Measurements from ENCODE around the gene ZNF579. TPM values are rescaled to one million over a fixed set of nuclear protein-coding genes. Genes with fewer than 3 reads are reported as not detected.

The ZNF579 gene
- total RNA-seq, 2 experiments from 2014 or later: 6.7 to 7.1 TPM

DNA sequence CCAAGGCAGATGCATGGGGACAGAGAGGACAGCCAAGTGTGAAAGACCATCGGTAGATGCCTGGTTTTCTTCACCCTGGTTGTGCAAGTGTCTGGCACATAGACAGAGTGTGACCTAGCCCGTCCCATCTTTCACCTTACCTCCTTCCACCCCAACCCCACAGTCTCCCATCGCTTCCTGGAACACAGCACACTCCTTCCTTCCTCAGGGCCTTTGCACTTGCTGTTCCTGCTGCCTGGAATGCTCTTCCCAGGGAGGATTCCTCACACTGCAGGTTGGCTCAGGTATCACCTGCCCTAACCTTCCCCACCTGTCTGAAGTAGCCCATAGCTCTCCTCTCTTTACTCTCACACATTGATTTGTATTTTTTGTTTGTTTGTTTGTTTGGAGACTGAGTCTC is 15.7 kb upstream of the ZNF579 start:
- no peaks in the 10 kb centered on the region for H3K9me3 ChIP-seq (ENCODE audit: control insufficient read depth in 1 of 2, insufficient read depth in 1 of 2, low read length in 2 of 2)
- TF ChIP-seq, protein P1, sequence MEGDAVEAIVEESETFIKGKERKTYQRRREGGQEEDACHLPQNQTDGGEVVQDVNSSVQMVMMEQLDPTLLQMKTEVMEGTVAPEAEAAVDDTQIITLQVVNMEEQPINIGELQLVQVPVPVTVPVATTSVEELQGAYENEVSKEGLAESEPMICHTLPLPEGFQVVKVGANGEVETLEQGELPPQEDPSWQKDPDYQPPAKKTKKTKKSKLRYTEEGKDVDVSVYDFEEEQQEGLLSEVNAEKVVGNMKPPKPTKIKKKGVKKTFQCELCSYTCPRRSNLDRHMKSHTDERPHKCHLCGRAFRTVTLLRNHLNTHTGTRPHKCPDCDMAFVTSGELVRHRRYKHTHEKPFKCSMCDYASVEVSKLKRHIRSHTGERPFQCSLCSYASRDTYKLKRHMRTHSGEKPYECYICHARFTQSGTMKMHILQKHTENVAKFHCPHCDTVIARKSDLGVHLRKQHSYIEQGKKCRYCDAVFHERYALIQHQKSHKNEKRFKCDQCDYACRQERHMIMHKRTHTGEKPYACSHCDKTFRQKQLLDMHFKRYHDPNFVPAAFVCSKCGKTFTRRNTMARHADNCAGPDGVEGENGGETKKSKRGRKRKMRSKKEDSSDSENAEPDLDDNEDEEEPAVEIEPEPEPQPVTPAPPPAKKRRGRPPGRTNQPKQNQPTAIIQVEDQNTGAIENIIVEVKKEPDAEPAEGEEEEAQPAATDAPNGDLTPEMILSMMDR (IDR thresholded peaks at IDR 0.05): no peak
- ChIA-PET POLR2A (no interaction called here), CTCF (interaction anchor here (1.8 kb wide), 1 partner anchor 10 kb away, joined by 4 read pairs; no protein-coding TSS in a partner anchor)
- H3K27me3 ChIP-seq (ENCODE audit: control insufficient read depth in 1 of 2, insufficient read depth in 2 of 2, low read length in 2 of 2): no peaks in the 10 kb centered on the region
- H3K4me1 ChIP-seq (ENCODE audit: insufficient read depth, low read length): peaks cover 23% of the 10 kb centered on the region
- H3K27ac ChIP-seq (ENCODE audit: low read depth in 1 of 2, low read length in 2 of 2): no peak overlapping the region
- Mint-ChIP-seq H3K4me1 (ENCODE audit: low read depth) (peaks cover 16% of the 10 kb centered on the region), H3K36me3 (ENCODE audit: low read depth) (peaks cover 55% of the 10 kb centered on the region), H3K27me3 (no peaks in the 10 kb centered on the region), H3K4me3 (peak overlapping the region; percentile 18), H3K9me3 (no peaks in the 10 kb centered on the region), H3K27ac (no peak overlapping the region)
- no peak overlapping the region for H3K4me3 ChIP-seq (ENCODE audit: low read length)
- ATAC-seq (ENCODE audit: poor library complexity) (no peak), DNase-seq (no peak)
- intact Hi-C loops (cut with DNase I, micrococcal nuclease): loop anchor here (5.0 kb wide), 2 partner anchors 46 to 314 kb away; partner anchors contain the start of genes BRSK1 (in 1 of the 2), HSPBP1 (in 1 of the 2), ZNF580 (in 1 of the 2) and ZNF581 (in 1 of the 2)
- H3K36me3 ChIP-seq (ENCODE audit: insufficient read depth, low read length): peaks cover 29% of the 10 kb centered on the region

DNA sequence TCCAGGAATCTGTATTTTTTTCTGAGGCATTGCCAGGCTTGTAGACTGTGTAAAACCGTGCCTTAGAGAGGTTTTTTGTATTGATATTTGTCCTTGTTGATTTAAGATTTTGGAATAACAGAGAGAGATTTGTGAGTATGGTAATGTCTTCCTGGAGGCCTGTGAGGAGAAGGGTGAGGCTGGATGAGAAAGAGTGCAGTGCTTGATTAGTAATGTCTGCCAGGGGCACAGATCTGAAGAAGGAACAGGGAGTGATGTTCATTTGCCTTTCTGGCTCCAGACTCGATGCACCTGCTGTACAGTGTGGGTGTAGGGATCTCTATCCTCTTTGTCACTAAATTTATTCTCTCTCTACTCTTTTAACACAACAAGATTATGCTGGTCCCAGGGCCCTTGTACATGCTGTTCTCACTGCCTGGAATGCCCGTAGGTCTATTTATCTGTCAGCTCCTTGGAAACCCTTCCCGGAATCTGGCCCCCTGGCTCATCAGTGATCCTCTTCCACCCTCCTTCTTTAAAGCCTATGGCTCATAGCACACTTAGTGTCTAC is 14.4 kb upstream of the ZNF579 start:
- peaks cover 15% of the 10 kb centered on the region for H3K4me1 ChIP-seq (ENCODE audit: insufficient read depth, low read length)
- POLR2A ChIA-PET: no interaction called here
- no peak for DNase-seq
- Mint-ChIP-seq H3K9me3 (no peaks in the 10 kb centered on the region), H3K4me3 (no peak overlapping the region), H3K27ac (no peak overlapping the region), H3K36me3 (ENCODE audit: low read depth) (peaks cover 52% of the 10 kb centered on the region), H3K4me1 (ENCODE audit: low read depth) (peaks cover 12% of the 10 kb centered on the region), H3K27me3 (no peaks in the 10 kb centered on the region)
- H3K4me3 ChIP-seq (ENCODE audit: low read length): no peak overlapping the region
- no peak for ATAC-seq (ENCODE audit: poor library complexity)
- intact Hi-C loops (cut with DNase I, micrococcal nuclease): loop anchor here (5.0 kb wide), 2 partner anchors 47 to 313 kb away; partner anchors contain the start of genes BRSK1 (in 1 of the 2), HSPBP1 (in 1 of the 2), ZNF580 (in 1 of the 2) and ZNF581 (in 1 of the 2)
- no peaks in the 10 kb centered on the region for H3K9me3 ChIP-seq (ENCODE audit: control insufficient read depth in 1 of 2, insufficient read depth in 1 of 2, low read length in 2 of 2)
- no peaks in the 10 kb centered on the region for H3K27me3 ChIP-seq (ENCODE audit: control insufficient read depth in 1 of 2, insufficient read depth in 2 of 2, low read length in 2 of 2)
- no peak overlapping the region for H3K27ac ChIP-seq (ENCODE audit: low read depth in 1 of 2, low read length in 2 of 2)
- TF ChIP-seq, protein P1 (IDR thresholded peaks at IDR 0.05): no peak
- CTCF ChIA-PET: interaction anchor here (1.0 kb wide), 1 partner anchor 38 kb away, joined by 3 read pairs; no protein-coding TSS in a partner anchor
- peaks cover 29% of the 10 kb centered on the region for H3K36me3 ChIP-seq (ENCODE audit: insufficient read depth, low read length)

DNA sequence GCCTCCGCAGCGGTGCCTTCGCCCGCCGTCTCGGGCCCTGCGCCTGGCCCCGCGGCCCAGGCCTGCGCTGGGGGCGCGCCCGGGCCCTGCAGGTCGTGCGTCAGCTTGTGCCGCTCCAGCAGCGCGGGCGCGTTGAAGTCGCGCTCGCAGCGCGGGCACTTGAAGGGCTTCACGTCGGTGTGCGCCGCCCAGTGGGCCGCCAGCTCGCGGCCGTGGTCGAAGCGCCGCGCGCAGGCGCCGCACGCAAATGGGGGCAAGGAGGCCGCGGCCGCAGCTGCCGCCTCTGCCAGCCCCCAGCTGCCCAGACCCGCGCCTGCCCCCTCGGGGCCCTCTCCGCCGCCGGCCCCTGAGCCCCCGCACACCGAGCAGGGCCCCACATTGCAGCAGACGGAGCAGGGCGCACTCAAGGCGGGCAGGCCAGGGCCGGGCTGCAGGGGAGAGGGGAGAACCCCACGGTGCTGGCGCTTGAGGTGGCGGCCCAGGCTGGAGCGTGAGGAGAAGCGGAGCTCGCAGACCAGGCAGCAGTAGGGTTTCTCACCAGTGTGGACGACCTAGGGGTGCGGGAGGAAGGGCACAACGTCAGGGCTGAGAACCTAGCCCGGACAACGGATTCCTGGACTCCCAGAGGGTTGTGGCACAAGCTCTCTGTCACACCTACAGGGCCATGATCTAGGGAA is 12.6 kb upstream of the ZNF579 start:
- intact Hi-C loops (cut with DNase I, micrococcal nuclease): no loop called here
- peaks cover 12% of the 10 kb centered on the region for H3K4me1 Mint-ChIP-seq (ENCODE audit: low read depth)
- H3K9me3 Mint-ChIP-seq: no peaks in the 10 kb centered on the region
- peaks cover 37% of the 10 kb centered on the region for H3K36me3 Mint-ChIP-seq (ENCODE audit: low read depth)
- POLR2A ChIA-PET: no interaction called here
- no peaks in the 10 kb centered on the region for H3K27me3 Mint-ChIP-seq
- Histone ChIP-seq H3K4me1 (ENCODE audit: insufficient read depth, low read length) (peaks cover 6% of the 10 kb centered on the region), H3K9me3 (ENCODE audit: control insufficient read depth in 1 of 2, insufficient read depth in 1 of 2, low read length in 2 of 2) (no peaks in the 10 kb centered on the region), H3K27me3 (ENCODE audit: control insufficient read depth in 1 of 2, insufficient read depth in 2 of 2, low read length in 2 of 2) (no peaks in the 10 kb centered on the region), H3K4me3 (ENCODE audit: low read length) (no peak overlapping the region), H3K36me3 (ENCODE audit: insufficient read depth, low read length) (peaks cover 29% of the 10 kb centered on the region), H3K27ac (ENCODE audit: low read depth in 1 of 2, low read length in 2 of 2) (no peak overlapping the region)
- TF ChIP-seq, protein P1 (IDR thresholded peaks at IDR 0.05): no peak
- ATAC-seq (ENCODE audit: poor library complexity) (no peak), DNase-seq (no peak)
- CTCF ChIA-PET: no interaction called here
- H3K4me3 Mint-ChIP-seq: no peak overlapping the region
- no peak overlapping the region for H3K27ac Mint-ChIP-seq

Data from CD4-positive, alpha-beta T cell (primary cell).